GF-D8 (cell line): ENCODE results near the gene CLPSL1.

ENCODE experiments used
- DNase-seq: peaks from one replicate; lab custom pipeline; 2025; lab: John Stamatoyannopoulos, UW

CLPSL1 gene

GRCh38 chr6:35795453-35796071, 14.7 kb downstream of the CLPSL1 start:
- no peak for DNase-seq

DNA sequence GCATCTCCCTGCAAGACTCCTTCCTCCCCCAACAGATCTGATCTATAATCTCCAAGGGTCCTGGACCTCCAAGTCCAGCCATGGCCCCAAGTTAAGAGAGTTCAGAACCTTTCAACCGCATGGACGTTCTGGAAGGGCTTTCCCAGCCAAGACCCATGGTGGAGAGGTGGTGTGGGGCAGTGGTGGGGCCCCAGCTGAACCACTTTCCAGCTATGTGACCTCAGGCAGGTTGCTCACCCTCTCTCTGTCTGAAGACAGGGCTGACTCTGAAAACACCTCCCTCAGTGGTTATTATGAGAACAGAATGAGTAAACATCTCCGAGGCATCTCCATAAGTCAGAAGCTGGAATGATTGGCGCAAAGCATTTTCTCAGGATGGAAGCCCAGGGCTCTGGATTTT, 15.4 kb downstream of the CLPSL1 start:
- DNase-seq = no peak

DNA sequence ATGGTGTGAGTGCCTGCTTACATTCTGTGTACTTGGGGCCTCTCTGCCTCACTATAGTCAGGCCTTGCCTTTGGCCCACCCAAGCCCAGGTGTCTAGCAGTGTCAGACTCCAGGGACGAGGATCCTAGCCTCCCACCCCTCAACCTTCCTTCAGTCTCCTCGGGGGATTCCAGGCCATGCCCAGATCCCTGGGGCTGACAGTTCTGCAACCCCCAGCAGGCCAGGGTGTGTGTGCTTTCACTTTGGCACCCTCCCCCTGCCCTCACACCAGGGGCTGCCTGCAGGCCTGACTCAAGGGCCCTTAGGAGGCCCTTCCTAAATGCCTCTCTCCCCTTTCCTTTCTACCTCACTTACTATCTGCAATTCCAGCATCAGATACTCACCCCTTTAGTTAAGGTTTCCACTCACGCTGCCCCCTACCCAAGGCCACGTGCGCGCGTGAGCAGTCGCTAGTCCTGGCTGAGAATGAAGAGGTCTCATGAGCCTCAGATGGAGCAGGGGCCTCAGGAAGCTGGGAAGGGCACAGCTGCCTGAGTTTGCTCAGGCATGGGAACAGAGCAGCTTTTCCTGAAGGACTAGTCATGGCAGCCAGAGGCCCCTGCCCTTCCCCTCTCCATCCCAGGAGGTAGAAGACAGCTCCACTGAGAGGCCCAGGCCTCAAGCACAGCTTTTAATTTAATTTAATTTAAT, 17.2 kb downstream of the CLPSL1 start:
- DNase-seq = no peak

DNA sequence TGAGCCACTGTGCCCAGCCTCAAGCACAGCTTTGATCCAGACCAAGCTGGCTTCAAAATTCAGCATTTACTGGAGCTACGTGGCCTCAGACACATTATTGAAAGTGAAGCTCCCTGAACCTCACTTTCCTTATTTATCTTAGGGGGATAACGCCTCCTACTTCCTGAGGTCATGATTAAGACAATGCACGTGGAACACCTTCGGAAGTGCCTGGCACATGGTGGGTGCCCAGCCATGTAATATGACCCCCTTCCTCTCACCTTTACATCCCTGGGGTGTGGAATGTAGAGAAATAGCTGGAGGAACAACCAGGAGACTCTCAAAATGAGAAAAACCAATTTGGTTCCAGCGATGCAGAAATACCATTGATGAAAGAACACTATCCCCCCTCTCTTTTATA, 17.9 kb downstream of the CLPSL1 start:
- no peak for DNase-seq

- DNase-seq = no peak
These were observed 20.3 kb downstream of the CLPSL1 start for GRCh38 chr6:35801148-35801547.

- DNase-seq = no peak
These were observed 24.3 kb downstream of the CLPSL1 start, which contains the start of gene LHFPL5 for GRCh38 chr6:35804996-35805736. TSS of gene LHFPL5 (plus strand) at chr6:35805352. CDS start at chr6:35805671, 319 bp downstream.

DNA sequence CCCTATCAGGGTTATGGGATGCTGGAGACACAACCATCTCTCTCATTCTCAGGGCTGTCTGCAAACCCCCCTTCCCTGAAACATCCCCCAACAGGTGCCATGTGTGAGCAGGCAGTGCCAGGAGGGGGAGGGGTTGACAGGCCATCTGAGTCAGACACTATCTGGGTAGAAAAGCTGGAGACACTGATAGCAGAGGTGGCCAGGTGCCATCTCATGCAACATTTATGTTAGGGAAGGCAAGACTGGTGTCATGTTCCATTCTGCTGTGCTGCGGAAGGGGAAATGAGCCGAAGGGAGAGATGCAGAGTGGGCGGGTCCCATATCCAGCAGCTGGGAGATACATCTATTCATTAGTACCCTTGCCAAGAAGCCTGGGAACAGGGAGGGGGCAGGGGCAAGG, 27.9 kb downstream of the CLPSL1 start:
- no peak for DNase-seq

- DNase-seq = no peak
These were observed 29.0 kb downstream of the CLPSL1 start for GRCh38 chr6:35809809-35810208.

DNA sequence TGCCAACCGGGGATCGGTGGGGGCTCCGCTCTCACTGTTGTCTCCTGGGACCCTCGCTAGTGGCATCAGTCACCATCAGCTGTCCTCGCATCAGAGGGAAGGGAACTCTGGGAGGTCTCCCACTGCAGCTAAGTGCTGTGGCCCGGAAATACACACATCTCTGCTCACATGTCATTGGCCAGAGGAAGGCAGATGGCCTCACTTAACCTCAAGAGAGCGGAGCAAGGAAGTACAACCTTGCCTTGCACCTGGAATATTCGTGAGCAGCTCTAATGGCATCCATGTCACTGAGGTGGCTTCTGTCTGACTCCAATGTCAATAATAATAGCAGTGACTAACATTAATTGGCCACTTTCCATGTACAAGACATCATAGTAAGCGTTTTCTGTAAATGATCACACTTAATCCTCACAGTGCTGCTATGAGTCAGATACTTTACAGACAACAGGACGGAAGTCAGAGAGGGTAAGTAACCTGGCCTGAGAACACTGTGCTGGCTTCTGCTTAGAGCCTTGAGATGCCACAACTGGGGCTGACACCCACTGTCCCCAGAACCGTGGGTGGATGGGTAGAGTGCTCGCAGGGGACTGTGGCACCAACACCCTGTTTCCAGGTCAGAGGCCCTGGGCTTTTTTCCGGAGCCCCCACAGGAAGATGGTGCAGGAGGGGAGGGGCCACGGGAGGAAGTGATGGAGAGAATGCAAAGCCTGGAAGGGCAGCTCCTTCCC, 30.3 kb downstream of the CLPSL1 start:
- no peak for DNase-seq

- no peak for DNase-seq
These were observed 30.8 kb downstream of the CLPSL1 start for GRCh38 chr6:35811699-35811995.

DNA sequence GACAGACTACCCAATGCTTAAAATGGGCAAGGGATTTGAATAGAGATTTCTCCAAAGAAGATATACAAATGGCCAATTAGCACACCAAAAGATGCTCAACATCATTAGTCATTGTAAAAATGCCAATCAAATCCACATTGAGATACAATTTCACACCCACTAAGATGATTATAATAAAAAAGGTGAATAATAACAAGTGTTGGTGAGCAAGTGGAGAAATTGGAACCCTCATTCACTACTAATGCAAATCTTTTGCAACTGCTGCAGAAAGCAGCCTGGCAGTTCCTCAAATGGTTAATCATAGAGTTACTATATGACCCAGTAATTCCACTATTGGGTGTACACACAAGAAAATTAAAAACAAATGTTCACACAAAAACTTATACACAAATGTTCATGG, 36.7 kb downstream of the CLPSL1 start:
- DNase-seq = no peak

GRCh38 chr6:35823601-35824000, 42.8 kb downstream of the CLPSL1 start:
- DNase-seq = no peak

- no peak for DNase-seq
These were observed 43.9 kb downstream of the CLPSL1 start for GRCh38 chr6:35824552-35825192.

- DNase-seq = no peak
These were observed 48.5 kb downstream of the CLPSL1 start for GRCh38 chr6:35829306-35829705.

DNA sequence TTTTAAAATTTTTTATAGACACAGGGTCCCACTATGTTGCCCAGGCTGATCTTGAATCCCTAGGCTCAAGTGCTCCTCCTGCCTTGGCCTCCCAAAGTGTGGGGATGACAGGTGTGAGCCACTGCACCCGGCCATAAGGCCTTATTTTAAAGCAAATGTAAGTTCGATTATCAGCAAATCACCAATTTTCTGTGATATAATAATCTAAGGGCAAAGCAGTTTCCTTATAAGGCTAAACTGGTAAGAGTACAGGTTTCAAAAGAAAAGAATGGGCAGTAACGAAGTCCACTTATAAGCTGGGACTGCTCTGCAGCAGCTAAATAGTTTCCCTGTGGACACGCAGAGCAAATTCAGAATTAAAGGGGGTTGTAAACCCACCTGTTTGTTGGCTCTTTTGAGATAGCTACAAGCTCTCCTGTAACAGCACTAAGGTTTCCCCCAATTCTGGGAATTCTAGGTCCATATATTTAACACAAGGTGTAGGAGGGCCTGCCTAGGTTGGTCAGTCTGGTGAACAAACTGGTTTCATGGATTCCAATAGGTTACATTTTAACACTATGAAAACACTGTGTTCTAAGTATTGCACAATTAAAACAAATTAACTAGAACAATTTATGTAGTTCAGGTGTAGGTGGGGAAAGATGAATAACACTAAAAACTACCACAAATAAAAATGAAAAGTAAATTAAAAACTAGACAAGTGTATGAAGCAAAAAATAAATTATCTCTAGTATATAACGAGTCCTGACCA, 50.6 kb downstream of the CLPSL1 start:
- no peak for DNase-seq

DNA sequence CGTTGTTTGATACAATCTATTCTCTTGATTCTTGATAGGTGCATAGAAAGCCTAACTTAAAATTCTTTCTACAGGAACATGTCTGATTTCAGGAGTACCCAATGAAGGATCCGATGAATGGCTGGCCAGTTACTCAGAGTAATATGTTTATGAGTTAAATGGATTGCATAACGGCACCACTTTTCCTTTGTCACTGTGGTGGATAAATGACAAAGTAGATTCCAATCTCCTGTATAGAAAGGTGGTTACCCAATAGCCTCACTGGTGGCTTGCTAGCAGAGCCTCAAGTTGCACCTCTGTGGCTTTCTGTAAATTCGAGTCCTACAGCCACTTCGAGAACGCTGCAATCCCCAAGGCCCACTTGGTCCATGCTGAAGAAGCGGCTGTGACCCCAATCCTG, 52.7 kb downstream of the CLPSL1 start:
- DNase-seq = peak; percentile 91
